ENCODE measurements around the gene IPP. TPM values are rescaled to one million over a fixed set of nuclear protein-coding genes. Genes with fewer than 3 reads are reported as not detected.
"Not testable (repeated sequence)": the region's sequence is repeated elsewhere in the genome, so short reads cannot be mapped to it uniquely, and the experiment has no call there.

IPP gene
- total RNA-seq, 2 experiments from 2014 or later = 14.5 to 14.7 TPM

DNA sequence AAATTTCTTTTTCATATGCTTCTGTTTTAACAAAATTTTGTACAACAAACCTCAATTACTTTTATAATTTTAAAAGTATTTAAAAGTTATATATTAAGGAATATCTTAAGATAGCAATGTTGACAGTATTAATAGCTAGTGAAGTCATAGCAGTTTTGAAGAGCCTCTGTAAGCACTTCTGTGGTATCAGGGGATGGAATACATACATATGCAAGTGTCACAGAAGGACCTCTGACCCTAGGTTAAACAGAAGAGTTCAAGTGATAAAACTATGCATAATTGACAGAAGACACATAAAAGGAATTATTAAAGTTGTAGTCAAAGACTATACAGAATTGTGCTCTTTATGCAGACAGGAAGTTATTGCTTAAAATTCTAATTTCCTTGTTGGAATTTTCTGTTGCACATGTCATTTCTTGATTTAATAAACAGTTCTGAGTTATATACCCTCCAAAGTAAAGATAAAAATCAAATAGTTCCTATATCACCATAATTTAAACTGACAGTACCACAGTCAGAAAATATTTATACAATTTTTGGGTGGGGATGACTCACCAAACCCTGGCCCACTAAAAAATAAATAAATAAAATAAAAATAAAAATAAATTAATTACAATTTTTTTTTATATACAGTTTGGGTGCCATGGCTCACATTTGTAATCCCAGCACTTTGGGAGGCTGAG is 27.1 kb downstream of the IPP start:
- H3K27me3 Mint-ChIP-seq = no peaks in the 10 kb centered on the region

GRCh38 chr1:45722809-45723208 is 27.6 kb downstream of the IPP start:
- Mint-ChIP-seq H3K36me3 (ENCODE audit: low read depth) (no peaks in the 10 kb centered on the region), H3K27me3 (no peaks in the 10 kb centered on the region), H3K4me3 (no peak overlapping the region), H3K4me1 (no peaks in the 10 kb centered on the region), H3K27ac (no peak overlapping the region), H3K9me3 (no peaks in the 10 kb centered on the region)
- no peak for DNase-seq
- ChIA-PET POLR2A (no interaction called here), CTCF (no interaction called here)

More for the DNA sequence above, 27.1 kb downstream of the IPP start:
- no peak overlapping the region for H3K4me3 Mint-ChIP-seq
- no peak overlapping the region for H3K27ac Mint-ChIP-seq
- H3K36me3 Mint-ChIP-seq (ENCODE audit: low read depth) = no peaks in the 10 kb centered on the region
- no peaks in the 10 kb centered on the region for H3K4me1 Mint-ChIP-seq
- CTCF ChIA-PET = no interaction called here
- POLR2A ChIA-PET = no interaction called here
- H3K9me3 Mint-ChIP-seq = no peaks in the 10 kb centered on the region
- DNase-seq = no peak

DNA sequence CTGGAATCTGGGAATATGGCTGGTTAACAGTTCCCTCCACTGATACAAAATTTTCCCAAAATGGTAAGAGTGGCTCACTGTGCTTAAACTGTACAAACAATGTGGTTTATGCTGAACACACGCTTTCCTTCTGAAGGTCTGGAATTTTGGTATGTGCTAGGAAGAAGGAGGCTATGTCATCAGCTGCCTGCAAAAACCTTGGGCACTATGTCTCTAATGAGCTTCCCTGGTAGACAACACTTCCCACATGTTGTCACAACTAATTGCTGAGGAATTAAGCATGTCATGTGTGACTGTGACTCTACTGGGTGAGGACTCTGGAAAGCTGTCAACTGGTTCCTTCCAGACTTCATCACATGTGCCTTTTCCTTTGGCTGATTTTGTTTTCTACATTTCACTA is 29.2 kb downstream of the IPP start:
- Mint-ChIP-seq H3K9me3 (no peaks in the 10 kb centered on the region), H3K4me1 (no peaks in the 10 kb centered on the region), H3K4me3 (no peak overlapping the region), H3K36me3 (ENCODE audit: low read depth) (peaks cover 4% of the 10 kb centered on the region), H3K27me3 (no peaks in the 10 kb centered on the region), H3K27ac (no peak overlapping the region)
- DNase-seq = no peak
- ChIA-PET POLR2A (no interaction called here), CTCF (no interaction called here)

DNA sequence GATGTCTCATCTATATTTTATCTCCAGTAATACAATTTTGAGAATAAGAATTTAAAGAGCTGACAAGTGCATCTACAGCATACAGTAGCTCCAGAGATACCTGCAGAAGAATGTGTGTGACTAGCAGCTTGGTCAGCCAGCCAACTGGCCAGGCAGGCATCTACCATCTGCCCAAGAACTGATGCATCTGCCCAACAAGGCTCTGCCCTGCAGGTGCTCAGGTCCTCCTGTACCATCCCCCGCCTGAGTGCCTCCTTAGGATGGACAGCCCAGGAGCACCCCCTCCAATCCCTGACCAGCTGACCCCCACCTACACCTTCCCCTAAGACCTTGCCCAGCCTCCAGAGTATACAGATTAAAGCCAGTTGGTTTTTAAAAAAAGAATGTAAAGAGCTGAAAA is 32.2 kb downstream of the IPP start:
- Mint-ChIP-seq H3K36me3 (ENCODE audit: low read depth) (peaks cover 11% of the 10 kb centered on the region), H3K4me1 (no peaks in the 10 kb centered on the region), H3K4me3 (no peak overlapping the region), H3K27ac (no peak overlapping the region), H3K27me3 (no peaks in the 10 kb centered on the region), H3K9me3 (no peaks in the 10 kb centered on the region)
- DNase-seq = no peak
- ChIA-PET POLR2A (no interaction called here), CTCF (interaction anchor here (0.6 to 1.3 kb wide), 2 partner anchors 93 to 505 kb away, joined by 3 to 4 read pairs; no protein-coding TSS in a partner anchor)

GRCh38 chr1:45717386-45717785 is 33.1 kb downstream of the IPP start:
- DNase-seq, H3K27ac Mint-ChIP-seq, H3K4me1 Mint-ChIP-seq, H3K27me3 Mint-ChIP-seq, H3K9me3 Mint-ChIP-seq, CTCF ChIA-PET, H3K4me3 Mint-ChIP-seq: not testable (repeated sequence)
- POLR2A ChIA-PET = interaction anchor here (0.6 kb wide), 1 partner anchor 25 kb away, joined by 3 read pairs; no protein-coding TSS in a partner anchor
- H3K36me3 Mint-ChIP-seq (ENCODE audit: low read depth) = peaks cover 11% of the 10 kb centered on the region

DNA sequence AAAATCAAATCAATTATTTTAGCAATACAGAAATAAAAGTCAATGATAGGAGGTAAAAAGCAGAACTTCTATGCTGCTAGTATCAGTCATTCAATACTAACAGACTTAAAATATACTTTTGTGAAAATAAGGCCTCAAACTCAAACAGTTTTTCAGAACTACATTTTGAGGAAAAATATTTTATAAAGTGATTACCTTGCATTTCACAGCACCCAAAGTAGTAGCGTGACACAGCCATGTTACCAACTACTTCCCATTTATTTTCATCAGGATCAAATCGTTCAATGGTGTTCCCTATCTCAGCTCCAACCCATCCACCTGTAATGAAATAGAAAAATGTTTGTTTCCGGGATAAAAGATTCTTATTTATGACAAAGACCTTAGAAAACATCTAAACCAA is 33.8 kb downstream of the IPP start:
- H3K4me3 Mint-ChIP-seq = no peak overlapping the region
- peaks cover 15% of the 10 kb centered on the region for H3K36me3 Mint-ChIP-seq (ENCODE audit: low read depth)
- POLR2A ChIA-PET = interaction anchor here (0.6 kb wide), 1 partner anchor 25 kb away, joined by 3 read pairs; no protein-coding TSS in a partner anchor
- no peaks in the 10 kb centered on the region for H3K4me1 Mint-ChIP-seq
- no peaks in the 10 kb centered on the region for H3K27me3 Mint-ChIP-seq
- CTCF ChIA-PET = no interaction called here
- H3K27ac Mint-ChIP-seq = no peak overlapping the region
- H3K9me3 Mint-ChIP-seq = no peaks in the 10 kb centered on the region
- DNase-seq = no peak

GRCh38 chr1:45713711-45714110 is 36.7 kb downstream of the IPP start:
- no peaks in the 10 kb centered on the region for H3K4me1 Mint-ChIP-seq
- no peak overlapping the region for H3K4me3 Mint-ChIP-seq
- H3K27ac Mint-ChIP-seq = no peak overlapping the region
- H3K9me3 Mint-ChIP-seq = no peaks in the 10 kb centered on the region
- H3K27me3 Mint-ChIP-seq = no peaks in the 10 kb centered on the region
- peaks cover 19% of the 10 kb centered on the region for H3K36me3 Mint-ChIP-seq (ENCODE audit: low read depth)
- no peak for DNase-seq
- ChIA-PET CTCF (no interaction called here), POLR2A (no interaction called here)

- peaks cover 14% of the 10 kb centered on the region for H3K36me3 Mint-ChIP-seq (ENCODE audit: low read depth)
- H3K9me3 Mint-ChIP-seq = peaks cover 5% of the 10 kb centered on the region
- DNase-seq = no peak
- no peaks in the 10 kb centered on the region for H3K4me1 Mint-ChIP-seq
- no peak overlapping the region for H3K27ac Mint-ChIP-seq
- ChIA-PET POLR2A (no interaction called here), CTCF (interaction anchor here (0.8 to 1.3 kb wide), 3 partner anchors 10 to 153 kb away, joined by 3 to 5 read pairs (median 3); no protein-coding TSS in a partner anchor)
- H3K27me3 Mint-ChIP-seq = no peaks in the 10 kb centered on the region
- no peak overlapping the region for H3K4me3 Mint-ChIP-seq
Observed at GRCh38 chr1:45704637-45705036, 45.8 kb downstream of the IPP start.

GRCh38 chr1:45694823-45695222 is 55.6 kb downstream of the IPP start:
- Mint-ChIP-seq H3K27ac (no peak overlapping the region), H3K9me3 (no peaks in the 10 kb centered on the region), H3K27me3 (no peaks in the 10 kb centered on the region), H3K36me3 (ENCODE audit: low read depth) (peaks cover 42% of the 10 kb centered on the region), H3K4me1 (peaks cover 15% of the 10 kb centered on the region), H3K4me3 (no peak overlapping the region)
- ChIA-PET CTCF (interaction anchor here (1.5 kb wide), 1 partner anchor 10 kb away, joined by 5 read pairs; no protein-coding TSS in a partner anchor), POLR2A (interaction anchor here (0.9 to 1.0 kb wide), 2 partner anchors 9 to 195 kb away, joined by 3 to 6 read pairs; partner anchors contain the start of genes GPBP1L1 and MMACHC)
- no peak for DNase-seq

GRCh38 chr1:45693811-45694210 is 56.6 kb downstream of the IPP start:
- H3K27me3 Mint-ChIP-seq, H3K9me3 Mint-ChIP-seq, DNase-seq, H3K27ac Mint-ChIP-seq, H3K4me3 Mint-ChIP-seq: not testable (repeated sequence)
- Mint-ChIP-seq H3K36me3 (ENCODE audit: low read depth) (peaks cover 45% of the 10 kb centered on the region), H3K4me1 (peaks cover 23% of the 10 kb centered on the region)
- ChIA-PET POLR2A (interaction anchor here (1.0 kb wide), 1 partner anchor 194 kb away, joined by 3 read pairs; the partner anchor contains the start of gene MMACHC), CTCF (interaction anchor here (1.5 kb wide), 1 partner anchor 11 kb away, joined by 5 read pairs; no protein-coding TSS in a partner anchor)

DNA sequence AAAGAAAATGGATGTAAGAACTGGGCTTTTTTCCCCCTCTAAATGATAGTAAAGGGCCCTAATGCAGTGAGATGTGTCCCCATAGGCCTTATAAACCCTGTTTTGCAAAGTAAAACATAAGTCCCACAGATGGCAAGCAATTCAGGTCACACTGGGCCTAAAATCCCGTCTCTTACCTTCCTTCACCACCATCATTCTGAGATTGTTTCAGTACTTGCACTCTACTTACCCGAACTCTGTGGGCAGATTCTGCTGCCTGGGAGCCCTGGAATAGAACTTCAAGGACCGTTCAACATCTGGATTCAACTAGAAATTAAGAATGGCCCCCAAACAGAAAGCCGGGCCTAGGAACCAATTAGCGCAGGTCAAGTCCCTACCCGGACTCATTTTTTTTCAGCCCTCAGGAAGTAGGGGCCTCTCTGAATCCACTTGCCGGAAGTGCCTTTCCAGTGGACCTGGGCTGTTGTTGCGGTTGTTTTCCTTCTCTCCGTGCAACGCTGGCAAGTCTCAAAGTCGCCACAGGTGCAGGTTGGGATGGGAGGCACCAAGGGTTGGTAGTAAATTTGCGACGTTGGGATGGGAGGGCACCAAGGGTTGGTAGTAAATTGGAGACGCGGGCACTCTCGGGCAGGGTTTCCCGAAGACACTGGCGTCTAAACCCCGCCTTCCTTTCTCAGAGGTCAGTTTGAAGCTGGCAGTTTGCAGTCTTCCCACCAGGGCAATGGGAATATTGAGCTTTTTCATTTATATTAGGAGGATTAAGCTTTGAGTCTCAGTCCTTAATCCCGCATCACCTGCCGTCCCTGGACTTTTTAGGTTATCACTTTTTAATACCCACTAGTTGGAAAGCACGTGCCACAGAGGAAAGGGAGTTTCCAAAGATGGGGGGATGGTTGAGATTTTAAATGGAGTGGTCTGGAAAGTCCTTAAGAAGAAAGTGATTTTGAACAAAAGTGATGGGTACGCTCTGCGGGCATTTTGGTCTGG is 62.4 kb downstream of the IPP start, which contains the start of gene TMEM69:
Gene TMEM69, plus strand, starts transcription at position 428 of the 987 bp plus-strand sequence. CDS start 2,888 bp downstream, outside the sequence.
- ChIA-PET CTCF (no interaction called here), POLR2A (interaction anchor here (0.5 to 2.7 kb wide), 27 partner anchors 11 to 966 kb away, joined by 3 to 43 read pairs (median 4); partner anchors contain the start of genes HECTD3, IPP, LRRC41 and MAST2)
- Mint-ChIP-seq H3K9me3 (no peaks in the 10 kb centered on the region), H3K27me3 (no peaks in the 10 kb centered on the region), H3K36me3 (ENCODE audit: low read depth) (peaks cover 44% of the 10 kb centered on the region), H3K4me1 (peaks cover 45% of the 10 kb centered on the region), H3K27ac (peak within 1 kb of the TSS; percentile 100), H3K4me3 (peak within 1 kb of the TSS; percentile 100)
- DNase-seq = peak; percentile 85

DNA sequence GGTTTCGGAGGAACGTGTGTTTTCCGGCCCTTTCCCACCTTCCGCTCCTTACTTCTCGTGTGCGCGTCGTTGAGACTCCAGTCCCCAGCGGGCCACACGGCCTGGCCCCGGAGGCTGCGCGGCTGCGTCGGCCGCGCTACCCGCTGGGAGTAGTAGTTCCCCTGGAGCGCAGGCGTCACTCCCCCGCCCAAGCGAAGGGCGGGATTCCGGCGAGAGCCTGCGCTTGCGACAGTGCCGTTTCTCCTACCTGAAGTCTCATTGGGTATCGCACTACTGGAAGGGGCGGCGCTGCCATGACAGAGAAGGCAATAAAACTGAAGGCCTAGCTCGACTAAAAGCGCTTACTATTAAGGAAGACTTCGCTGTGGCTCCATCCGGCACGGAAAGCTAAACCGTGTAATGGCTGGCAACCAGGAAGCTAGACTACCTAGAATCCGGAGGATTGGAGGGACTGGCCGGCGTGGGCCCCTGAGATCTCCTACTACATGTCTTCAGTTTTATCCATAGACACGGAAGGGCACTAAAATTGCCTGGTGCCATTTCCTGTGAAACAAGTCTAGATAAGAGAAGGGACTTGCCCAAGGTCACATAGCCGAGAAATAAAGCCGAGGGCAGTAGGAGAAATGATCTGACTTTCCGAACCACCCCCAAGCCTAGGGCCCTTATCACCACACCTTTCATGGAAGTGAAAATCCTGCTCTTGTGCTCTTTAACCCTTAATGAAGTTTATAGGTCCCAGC is 63.3 kb downstream of the IPP start:
- H3K27ac Mint-ChIP-seq = peak overlapping the region; percentile 100
- no peaks in the 10 kb centered on the region for H3K9me3 Mint-ChIP-seq
- H3K36me3 Mint-ChIP-seq (ENCODE audit: low read depth) = peaks cover 43% of the 10 kb centered on the region
- peaks cover 52% of the 10 kb centered on the region for H3K4me1 Mint-ChIP-seq
- DNase-seq = peak; percentile 98
- ChIA-PET CTCF (interaction anchor here (0.6 to 0.9 kb wide), 2 partner anchors 118 to 900 kb away, joined by 3 read pairs; no protein-coding TSS in a partner anchor), POLR2A (interaction anchor here (0.9 to 2.8 kb wide), 19 partner anchors 8 to 965 kb away, joined by 3 to 43 read pairs (median 6); partner anchors contain the start of genes MAST2, NASP and PRDX1)
- no peaks in the 10 kb centered on the region for H3K27me3 Mint-ChIP-seq
- peak overlapping the region; percentile 100 for H3K4me3 Mint-ChIP-seq
